ENCODE measurements around the gene ACP2.

Gene ACP2

DNA sequence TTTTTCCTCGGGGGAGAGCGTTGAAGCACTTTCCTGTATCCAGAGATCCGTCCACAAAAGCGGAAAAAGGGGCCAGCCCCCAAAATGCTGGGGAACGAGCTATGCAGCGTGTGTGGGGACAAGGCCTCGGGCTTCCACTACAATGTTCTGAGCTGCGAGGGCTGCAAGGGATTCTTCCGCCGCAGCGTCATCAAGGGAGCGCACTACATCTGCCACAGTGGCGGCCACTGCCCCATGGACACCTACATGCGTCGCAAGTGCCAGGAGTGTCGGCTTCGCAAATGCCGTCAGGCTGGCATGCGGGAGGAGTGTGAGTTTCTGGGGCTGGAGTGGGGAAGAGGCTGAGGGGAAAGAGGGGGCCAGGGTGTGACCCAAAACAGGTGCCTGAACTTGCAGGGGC is 11.8 kb upstream of the ACP2 start:
- no peak overlapping the region for H3K4me3 Mint-ChIP-seq
- no peaks in the 10 kb centered on the region for H3K9me3 Mint-ChIP-seq
- no peak overlapping the region for H3K27ac Mint-ChIP-seq
- no peaks in the 10 kb centered on the region for H3K27me3 Mint-ChIP-seq
- H3K4me1 Mint-ChIP-seq (ENCODE audit: low read depth in 2 of 2) = peaks cover 0 to 4% of the 10 kb centered on the region in 2 donors
- ATAC-seq (replicated peaks) (no peak), DNase-seq (no peak)
- H3K36me3 Mint-ChIP-seq (ENCODE audit: insufficient read depth) = peaks cover 3% of the 10 kb centered on the region

DNA sequence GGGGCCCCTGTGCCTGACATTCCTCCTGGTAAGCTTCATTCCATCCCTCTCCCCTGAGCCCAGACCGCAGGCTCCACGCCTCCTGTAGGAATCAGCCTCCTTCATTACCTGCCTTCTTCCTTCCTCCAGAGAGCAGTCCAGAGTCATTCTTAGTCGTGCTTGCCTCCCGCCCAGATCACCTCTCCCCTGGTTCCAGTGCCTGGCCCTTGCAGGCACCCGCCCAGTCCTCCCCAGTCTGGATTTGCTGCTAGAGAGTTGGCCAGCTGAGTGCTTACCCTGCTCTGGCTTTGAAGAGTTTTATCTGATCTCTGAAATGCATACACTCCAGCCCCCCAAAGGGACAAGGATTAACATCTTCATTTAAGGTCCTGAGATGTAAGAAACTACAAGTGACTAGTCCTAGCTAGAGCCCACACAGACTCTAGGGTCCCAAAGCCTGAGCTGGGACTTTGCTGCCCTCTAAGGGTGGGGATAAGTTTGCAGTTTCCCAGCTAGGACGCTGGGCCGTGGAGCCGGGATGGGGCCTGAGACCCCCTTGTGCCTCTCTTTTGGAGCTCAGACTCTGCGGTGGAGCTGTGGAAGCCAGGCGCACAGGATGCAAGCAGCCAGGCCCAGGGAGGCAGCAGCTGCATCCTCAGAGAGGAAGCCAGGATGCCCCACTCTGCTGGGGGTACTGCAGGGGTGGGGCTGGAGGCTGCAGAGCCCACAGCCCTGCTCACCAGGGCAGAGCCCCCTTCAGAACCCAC is 10.8 kb upstream of the ACP2 start:
- H3K27ac Mint-ChIP-seq = peak overlapping the region in 1 of 2 donors; percentile 31
- no peaks in the 10 kb centered on the region for H3K27me3 Mint-ChIP-seq
- no peak overlapping the region for H3K4me3 Mint-ChIP-seq

GRCh38 chr11:47258317-47258902 is 9.8 kb upstream of the ACP2 start:
- peak overlapping the region in 1 of 2 donors; percentile 77 for H3K27ac Mint-ChIP-seq
- peaks cover 0 to 4% of the 10 kb centered on the region in 2 donors for H3K4me1 Mint-ChIP-seq (ENCODE audit: low read depth in 2 of 2)
- H3K4me3 Mint-ChIP-seq = no peak overlapping the region
- H3K9me3 Mint-ChIP-seq = no peaks in the 10 kb centered on the region
- DNase-seq = no peak
- H3K27me3 Mint-ChIP-seq = no peaks in the 10 kb centered on the region
- ATAC-seq (replicated peaks) = no peak
- H3K36me3 Mint-ChIP-seq (ENCODE audit: insufficient read depth) = peaks cover 3% of the 10 kb centered on the region

More for the DNA sequence above, 10.8 kb upstream of the ACP2 start:
- Mint-ChIP-seq H3K36me3 (ENCODE audit: insufficient read depth) (peaks cover 3% of the 10 kb centered on the region), H3K4me1 (ENCODE audit: low read depth in 2 of 2) (peaks cover 0 to 4% of the 10 kb centered on the region in 2 donors), H3K9me3 (no peaks in the 10 kb centered on the region)
- ATAC-seq (replicated peaks) (peak; percentile 60), DNase-seq (no peak)

DNA sequence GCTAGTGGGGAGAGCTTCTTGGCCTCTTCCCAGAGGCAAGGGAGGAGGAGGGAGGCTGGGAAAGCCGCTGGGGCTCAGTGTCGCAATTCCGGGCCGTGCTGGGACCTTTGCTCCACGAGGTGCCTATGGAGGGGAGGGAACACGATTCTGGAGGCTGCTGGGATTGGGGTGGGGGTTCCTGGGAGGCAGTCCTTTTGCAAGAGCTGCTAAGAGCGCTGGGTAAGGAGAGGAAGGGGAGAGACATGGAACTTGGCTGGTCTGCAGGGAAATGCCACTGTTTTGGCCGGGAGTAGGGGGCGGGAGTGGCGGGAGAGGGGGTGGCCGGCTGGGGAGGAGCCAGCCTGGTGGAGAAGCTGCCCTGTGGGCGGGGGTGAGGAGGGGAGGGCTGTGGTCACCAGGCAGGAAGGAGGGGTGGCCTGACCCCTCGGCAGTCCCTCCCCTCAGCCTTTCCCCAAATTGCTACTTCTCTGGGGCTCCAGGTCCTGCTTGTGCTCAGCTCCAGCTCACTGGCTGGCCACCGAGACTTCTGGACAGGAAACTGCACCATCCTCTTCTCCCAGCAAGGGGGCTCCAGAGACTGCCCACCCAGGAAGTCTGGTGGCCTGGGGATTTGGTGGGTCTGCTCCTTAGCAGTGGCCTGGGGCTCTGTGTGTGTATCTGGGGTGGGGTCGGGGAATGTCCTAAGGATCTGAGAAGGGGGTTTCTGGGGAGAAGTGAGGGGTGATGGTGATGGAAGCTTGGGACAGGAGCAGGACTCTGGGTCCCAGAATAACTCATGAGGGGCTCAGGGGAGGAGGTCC is 9.1 kb upstream of the ACP2 start, which contains the start of gene NR1H3:
Gene NR1H3, plus strand, starts transcription at position 480 of the 800 bp plus-strand sequence. CDS start 1,221 bp downstream, outside the sequence.
- H3K9me3 Mint-ChIP-seq = no peaks in the 10 kb centered on the region
- peaks cover 3% of the 10 kb centered on the region for H3K36me3 Mint-ChIP-seq (ENCODE audit: insufficient read depth)
- no peaks in the 10 kb centered on the region for H3K27me3 Mint-ChIP-seq
- H3K4me1 Mint-ChIP-seq (ENCODE audit: low read depth in 2 of 2) = peaks cover 0 to 4% of the 10 kb centered on the region in 2 donors
- H3K27ac Mint-ChIP-seq = peak within 1 kb of the TSS in 1 of 2 donors; percentile 77
- ATAC-seq (replicated peaks) (peak; percentile 29), DNase-seq (no peak)
- no peak within 1 kb of the TSS for H3K4me3 Mint-ChIP-seq

GRCh38 chr11:47257177-47257516 is 8.5 kb upstream of the ACP2 start:
- no peak overlapping the region for H3K4me3 Mint-ChIP-seq
- no peak overlapping the region for H3K27ac Mint-ChIP-seq
- no peaks in the 10 kb centered on the region for H3K27me3 Mint-ChIP-seq
- H3K36me3 Mint-ChIP-seq (ENCODE audit: insufficient read depth) = peaks cover 3% of the 10 kb centered on the region
- H3K9me3 Mint-ChIP-seq = no peaks in the 10 kb centered on the region
- ATAC-seq (replicated peaks) = no peak
- peaks cover 0 to 4% of the 10 kb centered on the region in 2 donors for H3K4me1 Mint-ChIP-seq (ENCODE audit: low read depth in 2 of 2)
- no peak for DNase-seq

GRCh38 chr11:47256374-47256773 is 7.8 kb upstream of the ACP2 start:
- ATAC-seq (replicated peaks) (no peak), DNase-seq (no peak)
- Mint-ChIP-seq H3K4me3 (no peak overlapping the region), H3K9me3 (no peaks in the 10 kb centered on the region), H3K27ac (no peak overlapping the region), H3K27me3 (no peaks in the 10 kb centered on the region), H3K36me3 (ENCODE audit: insufficient read depth) (peaks cover 3% of the 10 kb centered on the region), H3K4me1 (ENCODE audit: low read depth in 2 of 2) (peaks cover 0 to 4% of the 10 kb centered on the region in 2 donors)

DNA sequence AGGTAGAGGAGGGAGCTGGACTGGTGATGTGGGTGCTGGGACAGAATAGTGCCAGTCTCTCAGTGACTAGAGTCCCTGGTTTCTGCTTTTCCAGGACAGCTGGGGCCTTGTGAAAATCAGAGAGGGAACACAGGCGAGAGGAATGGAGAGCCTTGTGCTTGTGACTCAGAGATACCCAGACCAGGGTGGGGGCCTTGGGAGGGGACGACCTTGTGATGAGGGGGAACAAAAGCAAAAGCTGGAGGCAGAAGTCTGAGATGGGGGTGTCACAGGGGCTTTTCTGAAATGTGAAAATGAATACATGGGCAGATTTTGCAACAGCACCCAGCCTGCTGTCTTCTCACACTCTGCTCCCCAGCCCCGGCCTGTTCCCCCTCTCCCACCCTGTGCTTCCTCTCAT is 5.8 kb upstream of the ACP2 start:
- Mint-ChIP-seq H3K27me3 (no peaks in the 10 kb centered on the region), H3K4me3 (no peak overlapping the region), H3K4me1 (ENCODE audit: low read depth in 2 of 2) (peaks cover under 1 to 4% of the 10 kb centered on the region in 2 donors), H3K27ac (peak overlapping the region in 1 of 2 donors; percentile 57), H3K9me3 (no peaks in the 10 kb centered on the region), H3K36me3 (ENCODE audit: insufficient read depth) (peaks cover 3% of the 10 kb centered on the region)
- ATAC-seq (replicated peaks) (no peak), DNase-seq (no peak)

DNA sequence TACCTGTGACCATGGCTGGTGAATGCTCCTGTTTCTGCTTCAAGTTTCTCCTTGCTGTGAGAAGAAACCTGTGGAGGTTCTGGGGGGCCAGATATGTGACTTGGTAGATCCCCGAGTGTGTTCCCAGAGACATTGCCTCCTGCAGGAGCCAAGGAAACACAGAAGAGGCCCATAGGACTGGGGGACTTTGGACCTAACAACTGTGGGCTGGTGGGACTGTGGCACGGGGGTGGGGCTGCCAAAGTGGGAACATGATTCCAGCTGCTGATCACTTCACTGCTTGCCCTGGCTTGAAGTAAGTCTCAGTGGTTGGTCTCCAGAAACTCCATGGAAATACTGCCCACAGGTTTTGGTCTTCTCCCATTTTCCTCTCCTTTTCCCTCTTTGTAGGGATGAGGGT is 5.0 kb upstream of the ACP2 start:
- peaks cover 5% of the 10 kb centered on the region for H3K36me3 Mint-ChIP-seq (ENCODE audit: insufficient read depth)
- H3K27ac Mint-ChIP-seq = no peak overlapping the region
- no peaks in the 10 kb centered on the region for H3K27me3 Mint-ChIP-seq
- ATAC-seq (replicated peaks) = no peak
- no peaks in the 10 kb centered on the region for H3K9me3 Mint-ChIP-seq
- H3K4me1 Mint-ChIP-seq (ENCODE audit: low read depth in 2 of 2) = peaks cover 4% of the 10 kb centered on the region in 2 donors
- no peak overlapping the region for H3K4me3 Mint-ChIP-seq
- DNase-seq = no peak

DNA sequence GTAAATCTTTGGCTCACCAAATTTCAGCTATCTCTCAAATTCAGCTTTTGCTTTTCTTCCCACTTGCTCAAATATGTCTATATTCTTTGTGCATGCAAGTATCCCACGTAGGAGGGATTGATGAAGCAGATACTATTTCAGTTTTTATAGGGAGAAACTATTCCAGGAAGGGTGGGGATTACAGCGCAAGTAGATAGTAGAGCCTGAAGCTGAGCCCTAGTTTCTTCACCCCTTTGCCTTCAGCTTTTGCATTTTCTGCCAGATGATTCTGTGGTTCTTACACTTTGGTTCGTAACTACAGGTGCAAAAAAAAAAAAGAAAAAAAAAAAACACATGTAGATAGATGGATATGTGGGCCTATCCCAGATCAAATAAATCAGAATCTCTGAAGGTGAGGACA is 3.1 kb upstream of the ACP2 start:
- no peak overlapping the region for H3K4me3 Mint-ChIP-seq
- ATAC-seq (replicated peaks) = no peak
- no peaks in the 10 kb centered on the region for H3K9me3 Mint-ChIP-seq
- DNase-seq = no peak
- H3K4me1 Mint-ChIP-seq (ENCODE audit: low read depth in 2 of 2) = peaks cover 9 to 18% of the 10 kb centered on the region in 2 donors
- no peaks in the 10 kb centered on the region for H3K27me3 Mint-ChIP-seq
- H3K36me3 Mint-ChIP-seq (ENCODE audit: insufficient read depth) = peaks cover 8% of the 10 kb centered on the region
- H3K27ac Mint-ChIP-seq = no peak overlapping the region

DNA sequence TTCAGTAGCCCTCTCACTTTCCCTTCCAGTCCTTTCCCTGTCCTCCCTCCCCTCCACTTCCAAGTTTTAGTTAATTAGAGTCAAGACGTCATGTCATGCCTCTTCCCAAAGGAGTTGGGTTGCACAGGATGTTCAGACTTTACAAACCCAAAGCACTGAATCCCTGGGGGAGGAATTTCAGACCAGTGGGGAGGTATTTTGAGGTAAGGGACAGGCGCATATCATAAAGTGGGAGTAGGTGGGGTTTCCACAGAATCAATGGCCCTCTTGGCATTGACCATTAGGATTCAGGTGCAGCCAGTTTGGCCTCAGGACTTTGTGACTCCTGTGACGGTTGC is 733 bp upstream of the ACP2 start:
- peak overlapping the region; percentile 95 to 99 for H3K27ac Mint-ChIP-seq
- H3K4me1 Mint-ChIP-seq (ENCODE audit: low read depth in 2 of 2) = peaks cover 9 to 20% of the 10 kb centered on the region in 2 donors
- peaks cover 9% of the 10 kb centered on the region for H3K36me3 Mint-ChIP-seq (ENCODE audit: insufficient read depth)
- DNase-seq (no peak), ATAC-seq (replicated peaks) (no peak)
- no peaks in the 10 kb centered on the region for H3K9me3 Mint-ChIP-seq
- no peaks in the 10 kb centered on the region for H3K27me3 Mint-ChIP-seq
- peak overlapping the region; percentile 95 to 99 for H3K4me3 Mint-ChIP-seq

GRCh38 chr11:47248304-47248663 is 330 bp downstream of the ACP2 start:
- DNase-seq = no peak
- Mint-ChIP-seq H3K9me3 (no peaks in the 10 kb centered on the region), H3K27me3 (no peaks in the 10 kb centered on the region), H3K36me3 (ENCODE audit: insufficient read depth) (peaks cover 18% of the 10 kb centered on the region), H3K4me1 (ENCODE audit: low read depth in 2 of 2) (peaks cover 9 to 20% of the 10 kb centered on the region in 2 donors), H3K4me3 (peak overlapping the region; percentile 95 to 99), H3K27ac (peak overlapping the region; percentile 95 to 99)
- ATAC-seq (replicated peaks) = peak; percentile 14

- ATAC-seq (replicated peaks) (no peak), DNase-seq (no peak)
- Mint-ChIP-seq H3K4me3 (peak overlapping the region; percentile 95 to 99), H3K4me1 (ENCODE audit: low read depth in 2 of 2) (peaks cover 9 to 20% of the 10 kb centered on the region in 2 donors), H3K27ac (peak overlapping the region in 1 of 2 donors; percentile 95), H3K27me3 (no peaks in the 10 kb centered on the region), H3K36me3 (ENCODE audit: insufficient read depth) (peaks cover 24% of the 10 kb centered on the region), H3K9me3 (no peaks in the 10 kb centered on the region)
Measured at GRCh38 chr11:47247502-47247901, 1.1 kb downstream of the ACP2 start.

GRCh38 chr11:47245611-47246357 is 2.8 kb downstream of the ACP2 start:
- Mint-ChIP-seq H3K36me3 (ENCODE audit: insufficient read depth) (peaks cover 40% of the 10 kb centered on the region), H3K27me3 (no peaks in the 10 kb centered on the region), H3K4me3 (no peak overlapping the region), H3K9me3 (no peaks in the 10 kb centered on the region), H3K4me1 (ENCODE audit: low read depth in 2 of 2) (peaks cover 17 to 23% of the 10 kb centered on the region in 2 donors), H3K27ac (peak overlapping the region in 1 of 2 donors; percentile 68)
- DNase-seq (no peak), ATAC-seq (replicated peaks) (no peak)
